WI38 (cell line): ENCODE data around the gene SMYD3.
"Not testable (repeated sequence)": the region's sequence is repeated elsewhere in the genome, so short reads cannot be mapped to it uniquely, and the experiment has no call there.

Experiments used
- H3K4me3 ChIP-seq: 2 replicates; pipeline ENCODE4 v1.5.1; 2011; ENCODE audit warnings: low read depth, mild to moderate bottlenecking, control low read depth, low read length
- TF ChIP-seq, protein P1 (sequence below): IDR thresholded peaks from 2 replicates; pipeline ENCODE4 v1.5.1; 2012; ENCODE audit warnings: low read depth, mild to moderate bottlenecking, control low read depth, low read length

The SMYD3 gene

DNA sequence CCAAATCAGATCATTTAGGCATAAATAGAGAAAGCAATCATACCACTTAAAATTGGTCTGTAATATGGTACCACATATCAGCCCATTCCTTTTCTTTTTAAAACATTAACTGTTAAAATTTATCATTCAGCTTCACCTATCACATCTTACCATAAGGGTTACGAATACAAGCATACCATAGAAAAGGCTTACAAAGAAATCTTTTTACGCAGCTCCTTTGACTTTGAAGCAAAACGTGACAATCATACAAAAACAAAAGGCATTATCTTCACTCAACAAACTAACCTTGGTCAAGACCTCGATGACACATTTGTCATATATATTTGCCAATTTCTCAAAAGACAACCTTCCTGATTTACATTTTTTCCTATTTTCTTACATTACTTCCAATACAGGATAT is 169.0 kb downstream of the SMYD3 start:
- TF ChIP-seq, protein P1, sequence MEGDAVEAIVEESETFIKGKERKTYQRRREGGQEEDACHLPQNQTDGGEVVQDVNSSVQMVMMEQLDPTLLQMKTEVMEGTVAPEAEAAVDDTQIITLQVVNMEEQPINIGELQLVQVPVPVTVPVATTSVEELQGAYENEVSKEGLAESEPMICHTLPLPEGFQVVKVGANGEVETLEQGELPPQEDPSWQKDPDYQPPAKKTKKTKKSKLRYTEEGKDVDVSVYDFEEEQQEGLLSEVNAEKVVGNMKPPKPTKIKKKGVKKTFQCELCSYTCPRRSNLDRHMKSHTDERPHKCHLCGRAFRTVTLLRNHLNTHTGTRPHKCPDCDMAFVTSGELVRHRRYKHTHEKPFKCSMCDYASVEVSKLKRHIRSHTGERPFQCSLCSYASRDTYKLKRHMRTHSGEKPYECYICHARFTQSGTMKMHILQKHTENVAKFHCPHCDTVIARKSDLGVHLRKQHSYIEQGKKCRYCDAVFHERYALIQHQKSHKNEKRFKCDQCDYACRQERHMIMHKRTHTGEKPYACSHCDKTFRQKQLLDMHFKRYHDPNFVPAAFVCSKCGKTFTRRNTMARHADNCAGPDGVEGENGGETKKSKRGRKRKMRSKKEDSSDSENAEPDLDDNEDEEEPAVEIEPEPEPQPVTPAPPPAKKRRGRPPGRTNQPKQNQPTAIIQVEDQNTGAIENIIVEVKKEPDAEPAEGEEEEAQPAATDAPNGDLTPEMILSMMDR = no peak

DNA sequence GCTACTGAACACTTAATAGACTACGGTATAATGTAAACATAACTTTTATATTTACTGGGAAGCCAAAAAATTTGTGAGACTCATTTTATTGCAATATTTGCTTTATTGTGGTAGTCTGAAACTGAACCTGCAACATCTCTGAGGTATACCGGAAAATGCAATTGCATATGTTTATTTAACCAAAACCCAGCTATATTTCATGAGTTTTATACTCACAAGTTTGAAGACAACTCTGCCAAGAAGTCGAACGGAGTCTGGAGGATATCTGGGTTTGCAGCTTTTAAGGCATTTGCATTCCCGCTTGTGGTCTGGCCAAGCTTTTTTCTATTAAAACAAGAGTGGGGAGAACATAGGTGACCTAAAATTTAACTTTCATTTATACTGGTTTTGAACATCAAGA is 171.9 kb downstream of the SMYD3 start:
- TF ChIP-seq, protein P1 = no peak
- no peak overlapping the region for H3K4me3 ChIP-seq

More for the DNA sequence above, 169.0 kb downstream of the SMYD3 start:
- H3K4me3 ChIP-seq = no peak overlapping the region

DNA sequence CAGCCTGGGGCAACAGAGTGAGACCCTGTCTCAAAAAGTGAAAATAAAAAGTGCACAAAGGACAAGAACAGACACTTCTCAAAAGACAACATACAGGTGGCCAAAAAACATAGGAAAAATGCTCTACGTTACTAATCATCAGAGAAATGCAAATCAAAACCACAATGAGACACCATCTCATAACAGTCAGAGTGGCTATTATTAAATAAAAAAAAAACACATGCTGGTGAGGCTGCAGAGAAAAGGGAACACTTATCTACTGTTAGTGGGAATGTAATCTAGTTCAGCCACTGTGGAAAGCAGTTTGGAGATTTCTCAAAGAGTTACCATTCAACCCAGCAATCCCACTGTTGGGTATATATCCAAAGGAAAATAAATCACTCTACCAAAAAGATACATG is 173.2 kb downstream of the SMYD3 start:
- TF ChIP-seq, protein P1 = no peak
- no peak overlapping the region for H3K4me3 ChIP-seq

DNA sequence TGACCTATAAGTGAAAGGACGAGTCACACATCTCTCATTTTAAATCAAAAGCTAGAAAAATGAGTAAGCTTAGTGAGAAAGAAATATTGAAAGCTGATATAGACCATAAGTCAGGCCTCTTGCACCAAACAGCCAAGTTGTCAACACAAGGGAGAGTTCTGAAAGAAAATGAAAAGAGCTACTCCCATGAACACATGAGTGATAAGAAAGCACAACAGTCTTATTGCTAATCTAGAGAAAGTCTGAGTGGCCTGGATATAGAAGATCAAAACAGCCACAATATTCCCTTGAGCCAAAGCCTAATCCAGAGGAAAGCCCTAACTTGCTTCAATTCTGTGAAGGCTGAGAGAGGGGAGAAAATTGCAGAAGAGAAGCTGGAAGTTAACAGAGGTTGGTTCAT is 175.0 kb downstream of the SMYD3 start:
- TF ChIP-seq, protein P1 = no peak
- H3K4me3 ChIP-seq = no peak overlapping the region

DNA sequence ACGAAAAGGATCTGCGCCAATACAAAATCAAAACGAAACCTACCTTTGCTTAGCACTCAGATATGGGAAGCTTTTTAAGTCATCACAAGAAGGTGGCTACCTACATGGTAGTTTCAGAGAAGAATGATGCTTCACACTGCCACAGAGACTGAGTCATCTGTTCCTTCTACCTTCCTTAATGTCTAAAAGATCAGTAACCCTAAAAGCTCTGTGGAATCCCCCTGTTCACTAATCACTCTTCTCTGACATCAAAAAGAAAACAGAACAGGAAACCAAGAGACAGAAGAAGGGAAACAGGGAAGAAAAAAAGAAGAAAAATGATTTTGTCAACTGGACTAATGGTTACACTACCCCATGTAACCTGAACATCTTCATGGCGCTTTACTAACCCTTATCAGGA is 177.2 kb downstream of the SMYD3 start:
- TF ChIP-seq, protein P1 = no peak
- H3K4me3 ChIP-seq = no peak overlapping the region

DNA sequence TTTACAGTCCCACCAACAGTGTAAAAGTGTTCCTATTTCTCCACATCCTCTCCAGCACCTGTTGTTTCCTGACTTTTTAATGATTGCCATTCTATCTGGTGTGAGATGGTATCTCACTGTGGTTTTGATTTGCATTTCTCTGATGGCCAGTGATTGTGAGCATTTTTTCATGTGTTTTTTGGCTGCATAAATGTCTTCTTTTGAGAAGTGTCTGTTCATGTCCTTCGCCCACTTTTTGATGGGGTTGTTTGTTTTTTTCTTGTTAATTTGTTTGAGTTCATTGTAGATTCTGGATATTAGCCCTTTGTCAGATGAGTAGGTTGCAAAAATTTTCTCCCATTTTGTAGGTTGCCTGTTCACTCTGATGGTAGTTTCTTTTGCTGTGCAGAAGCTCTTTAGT is 177.8 kb downstream of the SMYD3 start:
- not testable (repeated sequence) for H3K4me3 ChIP-seq

DNA sequence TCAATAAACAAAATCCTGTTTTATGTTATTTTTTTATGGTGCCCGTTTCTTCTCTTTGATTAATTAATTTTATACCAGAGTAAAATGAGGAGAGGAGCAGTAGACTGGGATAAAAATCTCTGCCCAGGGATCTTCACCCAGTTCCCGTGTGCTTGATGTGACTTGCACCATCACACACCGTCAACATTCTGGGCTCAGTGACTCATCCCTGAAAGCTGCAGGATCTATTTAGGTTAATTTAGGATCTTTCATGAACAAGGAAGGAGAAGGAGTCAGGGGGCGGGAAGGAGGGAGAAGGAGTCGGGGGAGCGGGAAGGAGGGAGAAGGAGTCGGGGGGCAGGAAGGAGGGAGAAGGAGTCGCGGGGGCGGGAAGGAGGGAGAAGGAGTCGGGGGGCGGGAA is 182.4 kb downstream of the SMYD3 start:
- TF ChIP-seq, protein P1 = no peak
- no peak overlapping the region for H3K4me3 ChIP-seq

DNA sequence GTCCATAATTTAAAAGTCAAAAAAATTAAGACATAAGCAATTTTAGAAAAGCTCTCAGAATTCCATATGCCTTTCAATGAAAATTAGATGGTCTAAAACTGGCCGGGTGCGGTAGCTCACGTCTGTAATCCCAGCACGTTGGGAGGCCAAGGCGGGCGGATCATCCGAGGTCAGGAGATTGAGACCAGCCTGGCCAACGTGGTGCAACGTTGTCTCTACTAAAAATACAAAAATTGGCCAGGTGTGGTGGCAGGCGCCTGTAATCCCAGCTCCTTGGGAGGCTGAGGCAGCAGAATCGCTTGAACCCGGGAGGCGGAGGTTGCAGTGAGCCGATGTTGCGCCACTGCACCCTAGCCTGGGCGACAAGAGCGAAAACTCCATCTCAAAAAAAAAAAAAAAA is 183.0 kb downstream of the SMYD3 start:
- H3K4me3 ChIP-seq = not testable (repeated sequence)
